Mesenteric fat pad (tissue), 1 donor: Measurements from ENCODE around the gene RICTOR. TPM values are rescaled to one million over a fixed set of nuclear protein-coding genes. Genes with fewer than 3 reads are reported as not detected.

Experiments
- DNase-seq: peaks from one replicate; pipeline ENCODE4 v3.0.0-alpha.2; 2020; ENCODE audit warnings: low spot score
- total RNA-seq: library from RNA; stranded (reverse); fragmentation: NEBNext Ultra II Directional; extraction: Animal tissue kit (Norgen Biotek cat#: 25700); gene quantifications from one replicate; pipeline ENCODE4 v1.2.1, GENCODE V29; 2021
- donor health status: DM: yes; HTN: yes; CAD: no.

The RICTOR gene
- total RNA-seq, 1 donor from 2014 or later, result 27.1 TPM

DNA sequence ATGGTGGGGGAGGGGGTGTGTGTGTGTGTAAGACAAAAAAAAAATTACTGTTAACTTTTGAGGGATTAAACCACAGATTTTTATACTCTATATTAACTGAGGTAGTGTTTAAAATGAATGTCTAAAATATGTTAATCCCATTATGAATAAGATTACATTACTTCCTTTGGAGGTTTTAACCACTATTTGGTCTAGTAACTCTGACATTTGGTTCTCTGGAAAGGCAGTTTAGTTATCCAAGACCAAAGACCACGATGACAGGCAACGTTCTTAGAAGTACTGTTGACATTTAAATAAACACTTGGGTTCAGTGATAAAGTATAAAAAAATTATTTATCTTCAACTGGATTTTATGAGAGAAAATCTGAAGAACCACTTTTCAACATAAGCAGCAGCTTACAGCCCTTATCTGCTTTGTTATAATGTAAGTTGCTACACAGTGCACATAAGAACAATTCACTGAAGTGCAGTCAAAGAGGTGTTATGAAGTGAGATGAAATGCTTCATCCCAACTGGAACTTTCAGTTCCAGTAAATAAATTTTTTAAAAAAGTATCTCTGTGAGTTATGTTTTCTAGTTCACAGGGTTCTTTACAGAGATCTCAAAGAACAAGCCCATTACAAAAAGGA is 133.9 kb downstream of the RICTOR start:
- no peak for DNase-seq

DNA sequence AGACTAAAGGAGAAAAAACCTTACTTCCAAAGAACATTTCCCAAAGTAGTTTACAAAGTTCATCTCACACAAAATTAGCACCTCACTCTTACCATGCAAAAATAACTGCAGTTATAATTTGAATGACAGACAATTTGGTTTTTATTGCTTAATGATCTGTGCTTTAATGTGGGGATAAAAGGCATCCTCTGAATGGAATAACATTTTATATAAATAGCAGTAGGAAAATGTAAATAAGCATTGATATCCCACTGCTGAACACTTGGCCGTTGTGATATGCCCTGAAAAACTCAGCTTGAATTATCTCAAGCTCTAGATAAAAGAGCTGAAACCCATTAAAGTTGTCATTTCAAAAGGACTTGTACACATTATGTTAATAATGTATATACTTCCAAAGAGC is 135.2 kb downstream of the RICTOR start:
- DNase-seq, result no peak

DNA sequence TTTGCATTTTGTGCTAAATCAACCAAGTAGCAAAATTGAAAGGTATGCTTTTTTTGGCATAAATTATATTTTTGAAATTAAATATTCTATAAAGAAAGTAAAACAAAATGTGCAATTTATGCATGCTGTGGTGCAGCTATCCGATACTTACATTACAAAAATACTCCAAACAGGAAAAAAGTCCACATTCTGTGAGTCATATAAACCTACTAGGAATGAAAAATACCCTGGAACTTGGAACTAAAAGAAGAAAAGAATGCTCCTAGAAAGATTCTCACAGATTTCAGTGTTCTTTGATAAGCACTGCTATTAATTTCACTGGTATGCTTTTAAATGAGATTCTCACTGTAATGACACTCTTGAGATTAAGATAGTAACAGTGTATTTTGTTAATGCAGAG is 135.8 kb downstream of the RICTOR start:
- no peak for DNase-seq

DNA sequence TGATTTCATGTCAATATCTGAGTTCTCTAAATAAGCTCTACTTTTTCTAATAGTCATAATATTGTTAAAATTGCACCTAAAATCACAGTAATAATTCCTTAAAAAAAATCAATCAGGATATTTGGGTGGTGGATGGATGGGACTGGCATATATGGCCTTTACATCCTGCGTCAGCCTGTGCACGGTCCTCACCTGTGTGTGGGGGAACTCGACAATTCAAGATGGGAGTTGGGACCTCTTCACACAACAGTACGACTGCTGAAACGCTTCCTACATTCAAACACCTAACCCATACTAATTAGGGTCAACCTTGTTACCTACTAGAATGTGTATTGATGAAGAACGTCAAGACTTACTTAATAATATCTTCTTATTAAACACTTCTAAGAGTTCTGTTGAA is 137.9 kb downstream of the RICTOR start:
- DNase-seq, result no peak

DNA sequence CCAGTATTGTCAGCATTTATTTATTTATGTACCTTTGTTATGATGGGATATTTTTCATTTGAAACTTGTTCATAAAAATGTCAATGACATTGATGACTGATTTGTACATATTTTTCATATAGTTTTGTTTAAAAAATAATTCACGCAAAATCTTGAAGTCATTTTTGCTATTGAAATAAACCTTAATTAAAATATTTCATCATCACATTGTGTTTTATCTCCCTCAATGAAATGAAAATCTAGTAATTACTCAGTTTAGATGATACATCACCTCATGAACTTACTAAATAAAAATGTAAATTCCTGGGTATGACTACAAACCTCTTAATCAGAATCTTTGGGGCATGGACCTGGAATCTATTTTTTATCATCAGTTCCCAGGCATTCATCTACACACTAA is 138.8 kb downstream of the RICTOR start:
- no peak for DNase-seq

DNA sequence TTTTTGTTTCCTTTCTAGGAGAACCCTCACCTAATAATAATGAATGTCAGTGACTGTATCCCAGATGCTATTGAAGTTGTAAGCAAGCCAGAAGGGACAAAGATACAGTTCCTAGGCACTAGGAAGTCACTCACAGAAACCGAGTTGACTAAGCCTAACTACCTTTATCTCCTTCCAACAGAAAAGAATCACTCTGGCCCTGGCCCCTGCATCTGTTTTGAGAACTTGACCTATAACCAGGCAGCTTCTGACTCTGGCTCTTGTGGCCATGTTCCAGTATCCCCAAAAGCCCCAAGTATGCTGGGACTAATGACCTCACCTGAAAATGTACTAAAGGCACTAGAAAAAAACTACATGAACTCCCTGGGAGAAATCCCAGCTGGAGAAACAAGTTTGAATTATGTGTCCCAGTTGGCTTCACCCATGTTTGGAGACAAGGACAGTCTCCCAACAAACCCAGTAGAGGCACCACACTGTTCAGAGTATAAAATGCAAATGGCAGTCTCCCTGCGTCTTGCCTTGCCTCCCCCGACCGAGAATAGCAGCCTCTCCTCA is 141.3 kb downstream of the RICTOR start:
- DNase-seq, result no peak

DNA sequence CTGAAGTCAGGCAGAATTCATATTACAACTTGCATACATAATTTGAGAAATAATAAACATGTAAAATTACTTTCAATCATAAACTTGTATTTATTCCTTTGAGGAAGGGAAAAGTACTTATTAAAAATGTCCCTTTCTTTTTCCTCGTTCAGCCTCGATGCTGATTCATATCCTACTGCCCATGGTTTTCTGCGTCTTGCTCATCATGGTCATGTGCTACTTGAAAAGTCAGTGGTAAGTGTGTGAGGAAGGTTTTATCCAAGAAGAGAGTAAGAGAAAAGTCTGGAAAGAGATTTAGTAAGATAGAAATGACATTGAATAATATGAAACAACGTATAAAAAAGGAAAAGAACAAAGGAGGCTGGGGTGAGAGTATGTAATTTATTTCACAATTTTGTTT is 142.5 kb downstream of the RICTOR start:
- no peak for DNase-seq

DNA sequence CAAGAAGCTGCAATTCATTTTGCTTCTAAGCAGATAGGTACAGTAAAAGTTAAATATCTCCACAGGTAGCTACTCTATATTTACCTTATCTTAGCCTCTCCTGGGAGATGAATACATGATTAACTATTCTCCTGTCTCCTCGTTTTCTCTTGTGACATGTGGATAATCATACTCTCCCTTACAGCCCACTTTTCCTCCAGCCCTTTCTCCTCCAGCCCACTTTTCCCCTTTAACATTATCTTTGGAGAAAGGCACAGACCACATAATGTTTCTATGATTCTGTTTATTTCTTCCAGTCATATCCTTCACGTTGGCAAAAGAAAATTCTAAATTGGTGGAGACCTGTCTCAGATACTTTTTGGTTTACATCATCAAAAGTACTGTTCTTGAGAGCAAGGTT is 144.4 kb downstream of the RICTOR start:
- DNase-seq, result no peak

DNA sequence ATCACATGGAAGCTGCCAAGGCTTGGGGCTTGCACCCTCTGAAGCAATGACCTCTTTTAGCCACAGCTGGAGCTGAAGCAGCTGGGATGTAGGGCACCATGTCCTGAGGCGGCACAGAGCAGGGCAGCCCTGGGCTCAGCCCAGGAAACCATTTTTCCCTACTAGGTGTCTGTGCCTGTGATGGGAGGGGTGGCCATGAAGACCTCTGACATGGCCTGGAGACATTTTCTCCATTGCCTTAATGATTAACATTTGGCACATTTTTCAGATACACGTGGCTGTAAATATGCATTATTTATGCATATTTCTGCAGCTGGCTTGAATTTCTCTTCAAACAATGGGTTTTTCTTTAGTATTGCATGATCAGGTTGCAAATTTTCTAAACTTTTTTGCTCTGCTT is 146.7 kb downstream of the RICTOR start:
- no peak for DNase-seq

DNA sequence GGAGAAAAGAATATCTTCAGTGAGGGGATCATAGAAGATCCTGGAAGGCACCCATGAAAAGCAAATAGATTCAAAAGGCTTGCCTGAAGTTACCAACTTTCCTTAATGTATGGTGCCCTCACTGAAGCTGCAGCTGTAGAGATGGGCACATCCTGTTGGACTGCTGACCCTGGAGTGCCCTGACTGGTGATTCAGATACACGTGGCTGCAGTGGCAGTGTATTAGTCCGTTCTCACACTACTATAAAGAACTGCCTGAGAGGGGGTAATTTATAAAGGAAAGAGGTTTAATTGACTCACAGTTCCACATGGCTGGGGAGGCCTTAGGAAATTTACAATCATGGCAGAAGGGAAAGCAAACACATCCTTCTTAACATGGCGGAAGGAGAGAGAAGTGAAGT is 148.1 kb downstream of the RICTOR start:
- DNase-seq, result no peak

DNA sequence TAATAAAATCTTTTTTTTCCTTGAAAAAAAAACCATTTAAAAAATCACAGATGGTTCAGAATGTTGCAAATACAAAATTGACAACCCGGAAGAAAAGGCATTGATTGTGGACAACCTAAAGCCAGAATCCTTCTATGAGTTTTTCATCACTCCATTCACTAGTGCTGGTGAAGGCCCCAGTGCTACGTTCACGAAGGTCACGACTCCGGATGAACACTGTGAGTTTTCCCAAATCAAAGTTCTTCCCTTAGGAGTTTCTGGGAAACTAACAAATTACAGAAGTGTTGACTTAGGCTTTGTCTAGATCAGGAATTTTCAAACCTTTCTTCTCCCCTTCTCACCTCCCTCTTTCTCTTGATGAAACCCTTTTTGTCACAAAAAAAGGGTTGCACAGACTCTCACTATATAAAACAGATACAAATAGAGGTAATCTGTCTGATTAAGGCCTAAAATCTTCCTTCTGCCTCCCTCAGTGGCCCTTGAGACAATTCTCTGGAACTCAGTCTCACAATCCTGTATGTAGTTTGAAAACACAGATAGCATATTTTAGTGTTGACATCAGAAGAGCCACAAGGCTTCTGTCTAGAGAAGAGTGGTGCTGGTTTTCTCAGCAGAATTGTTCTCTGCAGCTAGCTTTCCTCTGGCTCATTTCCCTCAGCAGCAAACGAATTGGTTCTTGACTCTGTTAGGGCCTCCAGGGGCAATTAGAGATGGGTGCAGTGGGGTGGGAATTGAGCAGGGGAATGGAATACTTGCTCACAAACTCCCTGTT is 148.9 kb downstream of the RICTOR start:
- no peak for DNase-seq

DNA sequence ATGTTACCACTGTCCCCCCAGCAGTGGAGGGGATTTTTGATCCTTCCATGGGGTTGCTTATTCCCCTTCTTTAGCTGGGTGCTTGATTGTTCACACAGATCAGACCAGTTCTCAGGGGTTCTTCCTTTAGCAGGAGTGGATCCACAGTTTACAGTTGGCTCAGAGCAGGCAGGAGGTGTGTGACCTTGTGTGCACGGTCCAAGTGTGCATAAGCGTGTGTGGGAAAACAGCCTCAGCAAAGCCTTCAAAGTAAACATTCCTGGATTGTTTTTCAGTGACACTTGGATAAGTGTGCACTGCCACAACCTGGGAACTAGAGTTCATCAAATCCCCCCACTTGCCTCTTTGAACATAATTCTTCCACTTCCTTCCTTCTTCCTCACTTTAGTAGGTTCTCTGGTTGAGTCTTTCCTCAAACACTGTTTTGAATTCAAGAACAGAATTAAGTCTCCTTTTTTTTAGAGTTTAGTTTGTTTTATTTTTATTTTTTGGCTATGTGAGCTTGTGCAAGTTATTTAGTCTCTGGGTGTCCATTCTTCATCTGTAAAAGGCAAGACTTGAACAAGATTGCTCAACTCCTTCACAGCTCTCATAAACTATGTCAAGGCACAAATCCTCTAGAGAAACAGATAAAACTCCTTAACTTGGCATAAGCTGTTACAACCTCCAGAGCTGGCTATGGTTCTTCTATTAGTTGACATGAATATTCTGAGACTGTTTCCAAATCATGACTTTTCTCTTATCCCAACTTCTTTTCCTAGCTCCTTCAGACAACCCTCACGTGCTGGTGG is 150.3 kb downstream of the RICTOR start:
- DNase-seq, result no peak

DNA sequence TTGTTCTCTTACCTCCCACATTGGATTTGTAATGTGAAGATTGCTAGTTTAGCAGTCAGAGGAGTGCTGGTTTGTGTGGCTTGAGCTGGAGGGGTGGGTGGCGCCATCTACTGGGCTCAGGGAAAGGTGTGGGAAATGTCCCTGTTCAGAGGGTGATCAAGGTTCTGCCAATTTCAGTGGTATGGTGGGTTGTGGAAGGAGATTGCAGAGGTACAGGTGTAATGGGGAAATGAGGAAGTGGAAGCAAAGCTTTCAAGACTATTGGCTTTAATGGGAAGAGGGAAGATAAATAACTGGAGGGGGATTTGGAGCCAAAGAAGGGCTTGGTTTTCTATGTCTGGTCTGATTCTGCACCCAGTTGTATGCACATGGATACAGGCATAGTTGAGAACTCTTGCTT is 152.0 kb downstream of the RICTOR start:
- no peak for DNase-seq

DNA sequence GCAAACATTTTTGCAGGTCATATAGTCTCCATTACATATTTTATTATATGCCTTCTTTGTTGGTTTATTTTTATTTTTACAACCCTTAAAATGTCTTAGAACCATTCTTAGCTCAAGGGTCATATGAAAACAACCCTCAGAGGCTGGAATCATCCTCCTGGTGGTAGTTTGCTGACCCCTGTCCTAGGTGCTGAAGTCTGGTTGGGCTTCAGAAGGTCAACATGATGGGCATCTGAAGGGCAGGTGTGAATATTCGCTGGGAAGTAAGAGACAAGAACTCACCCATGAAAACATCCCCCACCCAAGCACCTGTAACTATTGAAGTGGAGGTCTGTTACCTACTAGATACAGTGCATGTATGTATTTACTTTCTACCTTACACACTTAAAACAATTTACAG is 153.0 kb downstream of the RICTOR start:
- DNase-seq, result no peak

DNA sequence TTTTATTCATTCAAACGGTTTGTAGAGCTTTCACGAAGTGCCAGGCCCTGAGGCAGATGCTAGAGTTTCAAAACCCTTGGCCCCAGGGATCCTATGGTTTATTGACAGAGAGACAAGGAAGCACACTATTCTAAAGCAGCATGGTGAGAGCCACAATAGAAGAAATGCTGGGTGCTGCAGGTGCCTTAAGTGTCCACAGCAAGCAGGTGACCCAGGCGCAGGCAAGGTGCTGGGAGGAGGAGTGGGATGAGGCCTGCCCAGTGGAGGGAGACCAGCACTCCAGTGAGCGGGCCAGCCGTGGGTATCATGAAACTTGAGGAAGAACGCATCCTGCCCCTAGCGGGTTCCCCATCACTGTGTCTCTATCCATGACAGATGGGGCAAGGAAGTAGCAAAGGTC is 157.4 kb downstream of the RICTOR start:
- no peak for DNase-seq

DNA sequence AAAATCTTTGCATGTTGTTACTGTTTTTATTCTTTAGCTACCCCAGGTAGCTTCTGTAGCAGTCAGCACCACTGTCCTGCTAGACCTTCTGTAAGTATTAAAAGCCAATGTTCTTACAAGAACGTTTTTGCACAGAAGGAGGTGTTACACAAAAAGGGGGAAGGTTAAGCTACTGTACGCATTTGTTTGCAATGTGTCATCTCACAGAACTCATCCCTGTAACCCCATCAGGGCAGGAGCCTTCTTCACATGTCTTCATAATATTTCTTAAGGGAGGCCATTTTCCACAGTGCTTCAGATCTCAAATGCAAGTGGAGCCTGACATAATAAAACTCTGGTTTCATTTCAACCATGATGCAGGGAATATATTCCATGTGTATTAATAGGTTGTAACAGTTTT is 160.5 kb downstream of the RICTOR start:
- DNase-seq, result no peak

DNA sequence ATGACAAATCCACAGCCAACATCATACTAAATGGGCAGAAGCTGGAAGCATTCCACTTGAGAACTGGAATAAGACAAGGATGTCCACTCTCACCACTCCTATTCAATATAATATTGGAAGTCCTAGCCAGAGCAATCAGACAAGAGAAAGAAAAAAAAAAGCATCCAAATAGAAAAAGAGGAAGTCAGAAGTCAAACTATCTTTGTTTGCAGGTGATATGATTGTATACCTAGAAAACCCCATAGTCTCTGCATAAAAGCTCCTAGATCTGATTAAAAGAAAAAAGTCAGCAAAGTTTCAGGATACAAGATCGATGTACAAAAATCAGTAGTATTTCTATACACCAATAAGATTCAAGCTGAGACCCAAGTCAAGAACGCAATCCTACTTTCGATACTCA is 162.3 kb downstream of the RICTOR start:
- no peak for DNase-seq

DNA sequence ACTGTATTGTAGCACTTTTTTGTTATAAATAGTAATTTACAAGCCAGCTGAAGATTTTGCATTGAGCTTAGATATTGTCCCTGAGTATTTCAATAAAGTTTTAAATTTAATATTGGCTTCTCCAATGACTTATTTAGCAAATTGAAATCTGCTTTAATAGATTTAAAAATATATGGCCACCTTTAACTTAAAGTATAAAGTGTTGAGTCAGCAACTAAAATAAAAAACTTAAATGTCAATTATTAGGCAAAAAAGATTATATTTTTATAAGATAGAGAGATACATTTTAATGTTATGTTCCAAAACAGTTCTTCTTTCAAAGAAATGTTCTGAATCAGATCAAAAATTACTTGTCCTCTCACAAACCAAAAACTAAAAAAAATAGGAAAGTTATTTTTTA is 167.7 kb downstream of the RICTOR start:
- no peak for DNase-seq

DNA sequence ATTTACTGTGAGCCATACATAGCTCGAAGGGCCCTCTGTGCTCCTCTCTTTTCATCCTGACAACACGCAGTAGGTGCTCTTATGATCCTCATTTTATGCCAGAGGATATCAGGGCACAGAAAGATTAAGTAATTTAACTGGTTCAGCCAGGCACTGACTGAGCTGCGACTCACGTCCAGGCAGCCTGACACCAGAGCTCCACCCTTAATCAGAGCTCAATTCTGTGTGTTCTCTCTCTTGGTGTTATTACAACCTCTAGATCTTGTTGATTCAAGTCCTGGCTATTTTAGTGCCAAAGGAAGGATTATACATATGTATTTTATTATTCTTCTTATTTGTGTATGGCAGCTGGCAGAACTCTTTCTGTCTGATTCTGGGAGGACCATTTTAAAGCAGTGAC is 168.7 kb downstream of the RICTOR start:
- no peak for DNase-seq

DNA sequence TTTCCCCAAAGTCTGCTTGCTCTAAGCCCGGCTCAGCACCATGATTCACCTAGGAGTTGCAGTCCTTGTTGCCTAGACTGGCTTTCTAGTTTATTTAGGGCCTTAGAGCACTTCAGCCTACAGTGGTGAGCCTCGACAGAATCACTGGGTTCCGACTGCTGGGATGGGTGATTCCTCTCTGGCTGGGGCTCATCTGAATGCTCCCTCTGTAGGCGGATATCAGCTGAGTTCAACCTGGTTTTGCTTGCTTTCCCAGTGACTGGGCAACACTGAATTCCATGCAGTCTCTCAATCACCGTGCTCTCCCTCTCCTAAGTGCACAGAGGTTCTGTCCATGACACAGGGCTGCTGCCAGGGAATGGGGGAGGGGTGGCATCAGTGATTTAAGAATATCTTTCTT is 174.3 kb downstream of the RICTOR start:
- DNase-seq, result no peak

DNA sequence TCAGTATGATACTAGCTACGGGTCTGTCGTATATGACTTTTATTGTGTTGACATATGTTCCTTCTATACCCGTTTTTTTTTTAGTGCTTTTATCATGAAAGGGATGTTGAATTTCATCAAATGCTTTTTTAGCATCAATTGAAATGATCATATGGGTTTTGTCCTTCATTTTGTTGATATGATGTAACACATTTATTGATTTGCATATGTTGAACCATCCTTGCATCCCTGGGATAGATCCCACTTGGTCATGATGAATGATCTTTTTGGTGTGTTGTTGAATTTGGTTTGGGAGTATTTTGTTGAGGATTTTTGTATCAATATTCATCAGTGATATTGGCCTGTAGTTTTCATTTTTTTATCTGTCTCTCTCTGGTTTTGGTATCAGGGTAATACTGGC is 177.4 kb downstream of the RICTOR start:
- DNase-seq, result no peak

DNA sequence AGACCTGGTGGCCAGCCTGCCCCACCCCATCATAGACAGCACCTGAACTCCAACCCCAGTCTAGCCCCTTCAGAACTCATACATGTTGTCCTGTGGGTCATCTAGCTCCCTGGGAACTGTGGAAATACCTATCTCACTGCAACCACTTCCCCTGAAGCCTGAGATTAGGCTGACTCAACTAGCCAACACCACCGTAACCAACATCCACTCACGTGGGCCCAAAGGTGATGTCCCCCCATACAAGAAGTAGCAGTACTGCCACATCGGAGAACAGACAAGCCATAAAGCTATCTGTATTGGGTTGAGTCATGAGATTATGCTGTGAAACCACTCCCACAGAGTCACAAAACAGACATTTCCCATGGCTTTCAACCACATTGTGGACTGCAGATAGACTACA is 181.8 kb downstream of the RICTOR start:
- no peak for DNase-seq
